WTC11 (cell line): Measurements from ENCODE around the gene ELANE. TPM values are rescaled to one million over a fixed set of nuclear protein-coding genes. Genes with fewer than 3 reads are reported as not detected.
A peak's percentile ranks its signal among the peaks of the same experiment; 100 is the strongest.

Experiments
- ATAC-seq: fragments of 200-7000 bp; cut with Tn5 transposase; 2 replicates; pipeline ENCODE4 v1.10.0; 2021; ENCODE audit warnings: mild to moderate bottlenecking, moderate library complexity
- CTCF ChIA-PET: fragments of 300-600 bp; sonication (Branson Sonifier 250); formaldehyde crosslinking; loops from one replicate; lab custom pipeline; 2021; ENCODE audit warnings: antibody characterized with exemption; lab: Charles Lee
- POLR2A ChIA-PET: fragments of 350-600 bp; sonication (Branson Sonifier 250); formaldehyde crosslinking; loops from one replicate; lab custom pipeline; 2021; ENCODE audit warnings: antibody characterized with exemption; lab: Charles Lee
- DNase-seq: peaks from one replicate; pipeline ENCODE4 v3.0.0; 2021; ENCODE audit warnings: low spot score
- H3K27ac Mint-ChIP-seq: 2 replicates; pipeline ENCODE4 v1.8.0; 2021; ENCODE audit warnings: mixed read lengths
- H3K27me3 Mint-ChIP-seq: 2 replicates; pipeline ENCODE4 v1.8.0; 2021; ENCODE audit warnings: low read depth, mild to moderate bottlenecking, moderate library complexity, mixed read lengths
- H3K36me3 Mint-ChIP-seq: 2 replicates; pipeline ENCODE4 v1.8.0; 2021; ENCODE audit warnings: mixed read lengths
- H3K4me1 Mint-ChIP-seq: 2 replicates; pipeline ENCODE4 v1.8.0; 2022; ENCODE audit warnings: mixed read lengths
- H3K4me3 Mint-ChIP-seq: 2 replicates; pipeline ENCODE4 v1.8.0; 2021; ENCODE audit warnings: mild to moderate bottlenecking, moderate library complexity, mixed read lengths
- H3K9me3 Mint-ChIP-seq: 2 replicates; pipeline ENCODE4 v1.8.0; 2021; ENCODE audit warnings: mixed read lengths
- ATF3 ChIP-seq: sonication (generic); formaldehyde crosslinking; conservative IDR thresholded peaks from 2 replicates; pipeline ENCODE4 v1.8.1; 2022; ENCODE audit warnings: mild to moderate bottlenecking, missing genetic modification reagents
- ATF6 ChIP-seq: sonication (generic); formaldehyde crosslinking; IDR thresholded peaks from 2 replicates; pipeline ENCODE4 v1.8.1; 2023; ENCODE audit warnings: mild to moderate bottlenecking, missing genetic modification reagents
- ETV6 ChIP-seq: sonication (generic); formaldehyde crosslinking; IDR thresholded peaks from 2 replicates; pipeline ENCODE4 v1.8.1; 2022; ENCODE audit warnings: mild to moderate bottlenecking, missing genetic modification reagents
- FOXJ3 ChIP-seq: sonication (generic); formaldehyde crosslinking; IDR thresholded peaks from 2 replicates; pipeline ENCODE4 v1.9.0; 2021; ENCODE audit warnings: missing genetic modification reagents, mild to moderate bottlenecking, borderline replicate concordance
- FOXK1 ChIP-seq: sonication (generic); formaldehyde crosslinking; IDR thresholded peaks from 2 replicates; pipeline ENCODE4 v1.8.0; 2022; ENCODE audit warnings: mild to moderate bottlenecking, moderate library complexity, missing genetic modification reagents
- GTF2I ChIP-seq: fragments of 250-450 bp; sonication (Bioruptor Pico); conservative IDR thresholded peaks from 2 replicates; pipeline ENCODE4 v1.4.0; 2021; ENCODE audit warnings: mild to moderate bottlenecking
- IRF2 ChIP-seq: sonication (generic); formaldehyde crosslinking; IDR thresholded peaks from 2 replicates; pipeline ENCODE4 v1.8.0; 2022; ENCODE audit warnings: low read depth, missing genetic modification reagents, borderline replicate concordance
- MXD4 ChIP-seq: fragments of 250-450 bp; sonication (Bioruptor Pico); IDR thresholded peaks from 2 replicates; pipeline ENCODE4 v1.8.0; 2021; ENCODE audit warnings: mild to moderate bottlenecking, moderate library complexity, borderline replicate concordance
- NFATC4 ChIP-seq: fragments of 250-450 bp; sonication (Bioruptor Pico); IDR thresholded peaks from 2 replicates; pipeline ENCODE4 v1.9.0; 2021; ENCODE audit warnings: mild to moderate bottlenecking
- NR1H2 ChIP-seq: sonication (generic); formaldehyde crosslinking; IDR thresholded peaks from 2 replicates; pipeline ENCODE4 v1.9.0; 2021; ENCODE audit warnings: mild to moderate bottlenecking, moderate library complexity, missing genetic modification reagents
- SMAD3 ChIP-seq: sonication (generic); formaldehyde crosslinking; IDR thresholded peaks from 2 replicates; pipeline ENCODE4 v1.8.0; 2022; ENCODE audit warnings: missing genetic modification reagents, mild to moderate bottlenecking, borderline replicate concordance
- SOX15 ChIP-seq: fragments of 250-450 bp; sonication (Bioruptor Pico); IDR thresholded peaks from 2 replicates; pipeline ENCODE4 v1.9.0; 2021; ENCODE audit warnings: mild to moderate bottlenecking
- TEAD4 ChIP-seq: sonication (generic); formaldehyde crosslinking; IDR thresholded peaks from 2 replicates; pipeline ENCODE4 v1.8.0; 2022; ENCODE audit warnings: mild to moderate bottlenecking, missing genetic modification reagents
- TP53 ChIP-seq: sonication (generic); formaldehyde crosslinking; IDR thresholded peaks from 2 replicates; pipeline ENCODE4 v1.8.1; 2023; ENCODE audit warnings: mild to moderate bottlenecking, missing genetic modification reagents
- ZNF138 ChIP-seq: sonication (generic); formaldehyde crosslinking; conservative IDR thresholded peaks from 2 replicates; pipeline ENCODE4 v1.8.1; 2022; ENCODE audit warnings: mild to moderate bottlenecking, moderate library complexity, missing genetic modification reagents
- ZNF396 ChIP-seq: fragments of 250-450 bp; sonication (Bioruptor Pico); IDR thresholded peaks from 2 replicates; pipeline ENCODE4 v1.8.0; 2021; ENCODE audit warnings: mild to moderate bottlenecking, moderate library complexity, borderline replicate concordance
- total RNA-seq: library from RNA; stranded (reverse); gene quantifications from 3 replicates; pipeline ENCODE4 v1.2.3, GENCODE V29; 2021
- TF ChIP-seq, protein P1 (sequence below): sonication (generic); formaldehyde crosslinking; IDR thresholded peaks from 2 replicates; pipeline ENCODE4 v1.8.1; 2022; ENCODE audit warnings: missing genetic modification reagents, borderline replicate concordance
- TF ChIP-seq, protein P2 (sequence below): sonication (generic); formaldehyde crosslinking; IDR thresholded peaks from 2 replicates; pipeline ENCODE4 v1.8.0; 2022; ENCODE audit warnings: mild to moderate bottlenecking, missing genetic modification reagents
- TF ChIP-seq, protein P3 (sequence below): fragments of 250-450 bp; sonication (Bioruptor Pico); IDR thresholded peaks from 2 replicates; pipeline ENCODE4 v1.8.0; 2021; ENCODE audit warnings: mild to moderate bottlenecking
- TF ChIP-seq, protein P4 (sequence below): sonication (generic); formaldehyde crosslinking; IDR thresholded peaks from 2 replicates; pipeline ENCODE4 v1.8.1; 2022; ENCODE audit warnings: low read depth, mild to moderate bottlenecking, moderate library complexity, missing genetic modification reagents, borderline replicate concordance
- TF ChIP-seq, protein P5 (sequence below): sonication (generic); formaldehyde crosslinking; IDR thresholded peaks from 2 replicates; pipeline ENCODE4 v1.8.1; 2023; ENCODE audit warnings: mild to moderate bottlenecking, moderate library complexity, missing genetic modification reagents

ELANE gene
- total RNA-seq, 1 experiment from 2014 or later = not detected

- TF ChIP-seq ATF6 (no peak), TEAD4 (CRISPR knock-in tag) (no peak), ATF3 (no peak), NR1H2 (CRISPR knock-in tag) (no peak), ZNF138 (CRISPR knock-in tag) (no peak), ZNF396 (CRISPR knock-in tag) (no peak), ETV6 (CRISPR knock-in tag) (no peak), SOX15 (CRISPR knock-in tag) (no peak), IRF2 (CRISPR knock-in tag) (no peak), TP53 (CRISPR knock-in tag) (no peak), SMAD3 (CRISPR knock-in tag) (no peak), NFATC4 (no peak), GTF2I (CRISPR knock-in tag) (no peak)
- TF ChIP-seq, protein P1, sequence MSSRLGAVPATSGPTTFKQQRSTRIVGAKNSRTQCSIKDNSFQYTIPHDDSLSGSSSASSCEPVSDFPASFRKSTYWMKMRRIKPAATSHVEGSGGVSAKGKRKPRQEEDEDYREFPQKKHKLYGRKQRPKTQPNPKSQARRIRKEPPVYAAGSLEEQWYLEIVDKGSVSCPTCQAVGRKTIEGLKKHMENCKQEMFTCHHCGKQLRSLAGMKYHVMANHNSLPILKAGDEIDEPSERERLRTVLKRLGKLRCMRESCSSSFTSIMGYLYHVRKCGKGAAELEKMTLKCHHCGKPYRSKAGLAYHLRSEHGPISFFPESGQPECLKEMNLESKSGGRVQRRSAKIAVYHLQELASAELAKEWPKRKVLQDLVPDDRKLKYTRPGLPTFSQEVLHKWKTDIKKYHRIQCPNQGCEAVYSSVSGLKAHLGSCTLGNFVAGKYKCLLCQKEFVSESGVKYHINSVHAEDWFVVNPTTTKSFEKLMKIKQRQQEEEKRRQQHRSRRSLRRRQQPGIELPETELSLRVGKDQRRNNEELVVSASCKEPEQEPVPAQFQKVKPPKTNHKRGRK (CRISPR knock-in tag) = no peak
- TF ChIP-seq, protein P2, sequence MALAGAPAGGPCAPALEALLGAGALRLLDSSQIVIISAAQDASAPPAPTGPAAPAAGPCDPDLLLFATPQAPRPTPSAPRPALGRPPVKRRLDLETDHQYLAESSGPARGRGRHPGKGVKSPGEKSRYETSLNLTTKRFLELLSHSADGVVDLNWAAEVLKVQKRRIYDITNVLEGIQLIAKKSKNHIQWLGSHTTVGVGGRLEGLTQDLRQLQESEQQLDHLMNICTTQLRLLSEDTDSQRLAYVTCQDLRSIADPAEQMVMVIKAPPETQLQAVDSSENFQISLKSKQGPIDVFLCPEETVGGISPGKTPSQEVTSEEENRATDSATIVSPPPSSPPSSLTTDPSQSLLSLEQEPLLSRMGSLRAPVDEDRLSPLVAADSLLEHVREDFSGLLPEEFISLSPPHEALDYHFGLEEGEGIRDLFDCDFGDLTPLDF = no peak
- TF ChIP-seq, protein P3, sequence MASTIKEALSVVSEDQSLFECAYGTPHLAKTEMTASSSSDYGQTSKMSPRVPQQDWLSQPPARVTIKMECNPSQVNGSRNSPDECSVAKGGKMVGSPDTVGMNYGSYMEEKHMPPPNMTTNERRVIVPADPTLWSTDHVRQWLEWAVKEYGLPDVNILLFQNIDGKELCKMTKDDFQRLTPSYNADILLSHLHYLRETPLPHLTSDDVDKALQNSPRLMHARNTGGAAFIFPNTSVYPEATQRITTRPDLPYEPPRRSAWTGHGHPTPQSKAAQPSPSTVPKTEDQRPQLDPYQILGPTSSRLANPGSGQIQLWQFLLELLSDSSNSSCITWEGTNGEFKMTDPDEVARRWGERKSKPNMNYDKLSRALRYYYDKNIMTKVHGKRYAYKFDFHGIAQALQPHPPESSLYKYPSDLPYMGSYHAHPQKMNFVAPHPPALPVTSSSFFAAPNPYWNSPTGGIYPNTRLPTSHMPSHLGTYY (CRISPR knock-in tag) = no peak
- TF ChIP-seq, all 79 proteins: peak for 0
- CTCF ChIA-PET = no interaction called here
- Mint-ChIP-seq H3K4me3 (no peak overlapping the region), H3K27me3 (no peaks in the 10 kb centered on the region), H3K4me1 (no peaks in the 10 kb centered on the region), H3K27ac (no peak overlapping the region), H3K36me3 (no peaks in the 10 kb centered on the region), H3K9me3 (no peaks in the 10 kb centered on the region)
- no peak for ATAC-seq
- DNase-seq = no peak
- POLR2A ChIA-PET = no interaction called here
Measured at GRCh38 chr19:829129-829758, 22.9 kb upstream of the ELANE start.

DNA sequence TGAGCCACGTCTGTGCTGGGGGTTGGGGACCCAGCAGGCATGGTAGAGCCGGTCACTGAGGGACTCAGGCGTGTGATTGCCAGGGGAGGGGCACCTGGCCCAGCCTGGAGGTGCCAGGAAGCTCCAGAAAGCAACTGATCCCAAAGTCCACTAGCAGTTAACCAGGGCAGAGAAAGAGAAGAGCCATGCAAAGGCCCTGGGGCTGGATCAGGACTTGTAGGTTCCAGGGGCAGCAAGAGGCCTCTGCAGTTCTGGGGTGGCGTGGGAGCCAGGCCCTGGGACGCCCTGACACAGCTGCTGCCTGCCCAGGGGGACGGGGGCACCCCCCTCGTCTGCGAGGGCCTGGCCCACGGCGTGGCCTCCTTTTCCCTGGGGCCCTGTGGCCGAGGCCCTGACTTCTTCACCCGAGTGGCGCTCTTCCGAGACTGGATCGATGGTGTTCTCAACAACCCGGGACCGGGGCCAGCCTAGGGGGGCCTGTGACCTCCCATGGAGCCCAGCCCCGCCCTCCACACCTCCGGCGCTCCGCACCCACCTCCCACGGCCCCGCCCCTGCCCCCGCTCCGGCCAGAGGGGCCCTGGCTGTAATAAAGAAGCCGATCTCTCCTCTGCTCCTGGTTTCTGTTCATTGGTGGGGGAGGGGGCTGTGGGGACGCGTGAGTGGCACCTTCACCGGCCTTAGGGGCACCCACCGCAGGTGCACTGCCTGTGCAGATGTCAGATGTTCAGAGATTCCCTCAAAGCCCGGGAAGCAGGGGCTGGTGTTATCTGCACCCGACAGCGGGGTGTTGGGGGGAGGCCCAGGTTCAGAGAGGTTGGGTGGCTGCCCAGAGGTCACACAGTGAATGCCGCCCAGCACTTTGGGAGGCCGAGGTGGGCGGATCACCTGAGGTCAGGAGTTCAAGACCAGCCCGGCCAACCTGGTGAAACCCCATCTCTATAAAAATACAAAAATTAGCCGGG lies 20.4 kb upstream of the ELANE start:
- H3K4me3 Mint-ChIP-seq = no peak overlapping the region

More for the DNA sequence above, 20.4 kb upstream of the ELANE start:
- Mint-ChIP-seq H3K9me3 (no peaks in the 10 kb centered on the region), H3K36me3 (no peaks in the 10 kb centered on the region), H3K27ac (no peak overlapping the region), H3K4me1 (no peaks in the 10 kb centered on the region), H3K27me3 (no peaks in the 10 kb centered on the region)
- TF ChIP-seq FOXJ3 (CRISPR knock-in tag) (no peak), MXD4 (CRISPR knock-in tag) (no peak), GTF2I (CRISPR knock-in tag) (0 out of 2 replicates have a peak, but pooled peaks have one; percentile 45), ZNF138 (CRISPR knock-in tag) (no peak), FOXK1 (CRISPR knock-in tag) (no peak), TEAD4 (CRISPR knock-in tag) (no peak)
- TF ChIP-seq, protein P4, sequence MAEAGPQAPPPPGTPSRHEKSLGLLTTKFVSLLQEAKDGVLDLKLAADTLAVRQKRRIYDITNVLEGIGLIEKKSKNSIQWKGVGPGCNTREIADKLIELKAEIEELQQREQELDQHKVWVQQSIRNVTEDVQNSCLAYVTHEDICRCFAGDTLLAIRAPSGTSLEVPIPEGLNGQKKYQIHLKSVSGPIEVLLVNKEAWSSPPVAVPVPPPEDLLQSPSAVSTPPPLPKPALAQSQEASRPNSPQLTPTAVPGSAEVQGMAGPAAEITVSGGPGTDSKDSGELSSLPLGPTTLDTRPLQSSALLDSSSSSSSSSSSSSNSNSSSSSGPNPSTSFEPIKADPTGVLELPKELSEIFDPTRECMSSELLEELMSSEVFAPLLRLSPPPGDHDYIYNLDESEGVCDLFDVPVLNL (CRISPR knock-in tag) = no peak
- TF ChIP-seq, protein P5, sequence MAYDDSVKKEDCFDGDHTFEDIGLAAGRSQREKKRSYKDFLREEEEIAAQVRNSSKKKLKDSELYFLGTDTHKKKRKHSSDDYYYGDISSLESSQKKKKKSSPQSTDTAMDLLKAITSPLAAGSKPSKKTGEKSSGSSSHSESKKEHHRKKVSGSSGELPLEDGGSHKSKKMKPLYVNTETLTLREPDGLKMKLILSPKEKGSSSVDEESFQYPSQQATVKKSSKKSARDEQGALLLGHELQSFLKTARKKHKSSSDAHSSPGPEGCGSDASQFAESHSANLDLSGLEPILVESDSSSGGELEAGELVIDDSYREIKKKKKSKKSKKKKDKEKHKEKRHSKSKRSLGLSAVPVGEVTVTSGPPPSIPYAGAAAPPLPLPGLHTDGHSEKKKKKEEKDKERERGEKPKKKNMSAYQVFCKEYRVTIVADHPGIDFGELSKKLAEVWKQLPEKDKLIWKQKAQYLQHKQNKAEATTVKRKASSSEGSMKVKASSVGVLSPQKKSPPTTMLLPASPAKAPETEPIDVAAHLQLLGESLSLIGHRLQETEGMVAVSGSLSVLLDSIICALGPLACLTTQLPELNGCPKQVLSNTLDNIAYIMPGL (CRISPR knock-in tag) = no peak
- TF ChIP-seq, all 79 proteins: peak for 1
- ChIA-PET POLR2A (no interaction called here), CTCF (interaction anchor here (1.0 kb wide), 1 partner anchor 62 kb away, joined by 6 read pairs; no protein-coding TSS in a partner anchor)
- no peak for DNase-seq
- no peak for ATAC-seq
